MM.1S (cell line): Measurements from ENCODE around the gene ISG20.

ENCODE experiments used
- CTCF ChIP-seq: fragments of 300-600 bp; sonication (generic); IDR thresholded peaks from 2 replicates; pipeline ENCODE4 v1.5.1; 2016; ENCODE audit warnings: antibody characterized with exemption, low read length, mixed read lengths
- EZH2 ChIP-seq: fragments of 300-600 bp; sonication (generic); optimal IDR thresholded peaks from 2 replicates; pipeline ENCODE3; 2017; ENCODE audit warnings: low read depth, mild to moderate bottlenecking, antibody characterized with exemption, low read length, mixed read lengths
- EZH2phosphoT487 ChIP-seq: fragments of 300-600 bp; sonication (generic); IDR thresholded peaks from 2 replicates; pipeline ENCODE4 v1.6.1; 2018; ENCODE audit warnings: antibody characterized with exemption, low read length

GRCh38 chr15:88653200-88654064 lies 14.6 kb downstream of the ISG20 start:
- TF ChIP-seq CTCF (no peak), EZH2 (no peak), EZH2phosphoT487 (no peak)
